Gastroesophageal sphincter (tissue), 3 donors: ENCODE data around the gene SYNGR2.

Source experiments
- CTCF ChIP-seq, 4 experiments: fragments of 200-600 bp in 2 of 4; fragments of 450-650 bp in 2 of 4; sonication (generic) in 1 of 4; IDR thresholded peaks; one replicate each; pipeline ENCODE4 v1.5.1; 2017 to 2019; ENCODE audit warnings: antibody characterized with exemption in 4 of 4, mild to moderate bottlenecking in 2 of 4, moderate library complexity in 2 of 4
- EP300 ChIP-seq: sonication (generic); formaldehyde crosslinking; IDR thresholded peaks from one replicate; pipeline ENCODE4 v1.6.1; 2017; ENCODE audit warnings: antibody characterized with exemption, mild to moderate bottlenecking
- POLR2A ChIP-seq, 2 donors: fragments of 450-650 bp; IDR thresholded peaks; one replicate each; pipeline ENCODE4 v1.6.1; 2017; ENCODE audit warnings: antibody characterized with exemption in 2 of 2, mild to moderate bottlenecking in 2 of 2, moderate library complexity in 1 of 2
- POLR2AphosphoS5 ChIP-seq: sonication (generic); formaldehyde crosslinking; IDR thresholded peaks from one replicate; pipeline ENCODE4 v1.6.1; 2017; ENCODE audit warnings: antibody characterized with exemption

GRCh38 chr17:78125138-78125913 is 43.1 kb upstream of the SYNGR2 start:
- TF ChIP-seq CTCF (IDR thresholded peaks at IDR 0.05) (no peak), POLR2AphosphoS5 (no peak), POLR2A (IDR thresholded peaks at IDR 0.05) (no peak), EP300 (no peak)
